ENCODE data around the gene RPL7L1.
"Not testable (repeated sequence)": the region's sequence is repeated elsewhere in the genome, so short reads cannot be mapped to it uniquely, and the experiment has no call there.

Gene RPL7L1

GRCh38 chr6:42879372-42880239, at the start of gene RPL7L1:
TSS of gene RPL7L1 (plus strand) at chr6:42879616. CDS start at chr6:42879911, 295 bp downstream.
- peak; percentile 78 for DNase-seq

DNA sequence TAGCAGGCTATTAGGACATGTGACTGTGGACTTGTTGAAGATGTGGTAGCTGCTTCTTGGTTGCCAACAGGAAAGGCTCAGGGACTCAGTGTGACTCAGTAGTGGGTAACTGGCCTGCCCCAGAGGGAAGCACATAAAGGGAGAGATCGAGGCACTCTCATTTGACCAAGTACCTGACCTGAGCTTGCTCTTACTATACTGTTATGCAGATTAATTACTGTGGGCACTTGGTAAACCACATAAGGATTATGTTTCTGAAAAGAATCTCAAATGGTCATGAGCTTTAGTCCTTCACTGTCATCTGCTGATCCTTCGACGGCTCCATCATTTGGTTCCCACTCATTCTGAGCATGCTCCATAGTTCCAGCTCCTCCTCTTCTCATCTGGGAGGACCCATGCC, 48.2 kb upstream of the RPL7L1 start:
- DNase-seq, result no peak

- DNase-seq, result no peak
Measured at GRCh38 chr6:42834056-42834455, 45.4 kb upstream of the RPL7L1 start.

- no peak for DNase-seq
Measured at GRCh38 chr6:42841844-42842584, 37.4 kb upstream of the RPL7L1 start.

GRCh38 chr6:42845327-42845694, 34.1 kb upstream of the RPL7L1 start:
- DNase-seq, result no peak

DNA sequence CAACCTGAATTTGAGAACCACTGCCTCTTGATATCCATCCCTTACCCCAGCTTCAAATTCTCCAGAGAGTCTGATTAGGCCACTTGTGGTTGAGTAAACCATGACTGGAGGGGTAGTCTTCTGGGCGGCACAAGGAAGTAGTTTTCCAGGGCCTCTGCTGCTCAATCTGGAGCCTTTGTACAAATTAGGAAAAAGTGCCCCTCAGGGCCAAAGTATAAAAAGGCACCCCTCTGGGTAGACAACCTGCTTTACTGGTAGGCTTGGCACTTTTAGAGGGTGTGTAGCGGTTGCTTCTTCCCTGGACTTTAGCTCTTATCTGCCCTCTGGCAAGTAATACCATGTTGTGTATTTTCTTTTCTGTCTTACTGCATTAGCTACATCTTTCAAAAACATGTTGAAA, 32.9 kb upstream of the RPL7L1 start:
- no peak for DNase-seq

DNA sequence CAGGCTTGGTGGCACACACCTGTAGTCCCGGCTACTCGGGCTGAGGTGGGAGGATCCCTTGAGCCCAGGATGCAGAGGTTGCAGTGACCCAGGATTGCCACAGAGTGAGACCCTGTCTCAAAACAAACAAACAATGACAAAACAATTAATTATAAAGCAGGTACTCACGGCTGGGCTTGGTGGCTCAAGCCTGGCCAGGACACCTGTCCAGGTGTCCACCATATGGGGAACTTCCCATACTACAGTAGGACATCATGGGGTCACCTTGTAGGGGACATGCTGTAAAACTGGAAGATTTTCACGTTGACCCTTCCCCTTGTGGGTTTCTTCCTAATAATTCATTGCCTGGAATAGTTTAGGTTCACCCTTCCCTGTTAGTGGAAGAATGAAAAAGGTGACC, 30.7 kb upstream of the RPL7L1 start:
- no peak for DNase-seq

GRCh38 chr6:42851599-42851998, 27.8 kb upstream of the RPL7L1 start:
- DNase-seq, result no peak

GRCh38 chr6:42860036-42860435, 19.4 kb upstream of the RPL7L1 start:
- no peak for DNase-seq

DNA sequence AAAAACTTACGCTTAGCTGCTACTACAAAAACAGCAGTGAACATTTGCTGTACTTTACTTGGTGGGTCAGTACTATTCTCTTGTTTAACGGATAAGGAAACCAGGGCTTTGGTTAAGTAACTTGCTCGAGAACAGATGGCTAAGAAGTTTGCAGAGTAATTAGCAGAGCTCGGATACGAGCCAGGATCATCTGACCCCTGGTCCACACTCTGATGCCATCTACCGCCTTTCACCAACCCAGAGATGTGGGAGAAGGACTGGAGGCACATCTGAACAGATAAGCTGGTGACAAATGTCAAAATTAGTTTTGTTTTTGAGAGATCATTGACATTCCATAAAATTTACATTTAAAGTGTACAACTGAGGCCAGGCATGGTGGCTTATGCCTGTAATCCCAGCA, 18.9 kb upstream of the RPL7L1 start:
- DNase-seq, result no peak

DNA sequence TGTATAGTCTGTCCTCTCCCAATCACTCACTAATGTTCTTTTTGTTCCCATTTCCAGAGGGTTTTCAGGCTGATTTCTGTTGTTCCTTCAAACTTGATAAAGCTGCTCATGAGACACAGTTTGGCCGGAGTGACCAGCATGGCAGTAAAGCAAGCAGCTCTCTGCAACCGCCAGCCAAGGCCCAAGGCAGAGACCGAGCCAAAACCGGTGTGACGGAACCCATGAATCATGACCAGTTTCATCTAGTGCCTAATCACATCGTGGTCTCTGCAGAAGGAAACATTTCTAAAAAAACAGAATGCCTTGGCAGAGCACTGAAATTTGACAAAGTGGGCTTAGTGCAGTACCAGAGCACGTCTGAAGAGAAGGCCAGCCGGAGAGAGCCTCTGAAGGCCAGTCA, 14.8 kb upstream of the RPL7L1 start:
- no peak for DNase-seq

DNA sequence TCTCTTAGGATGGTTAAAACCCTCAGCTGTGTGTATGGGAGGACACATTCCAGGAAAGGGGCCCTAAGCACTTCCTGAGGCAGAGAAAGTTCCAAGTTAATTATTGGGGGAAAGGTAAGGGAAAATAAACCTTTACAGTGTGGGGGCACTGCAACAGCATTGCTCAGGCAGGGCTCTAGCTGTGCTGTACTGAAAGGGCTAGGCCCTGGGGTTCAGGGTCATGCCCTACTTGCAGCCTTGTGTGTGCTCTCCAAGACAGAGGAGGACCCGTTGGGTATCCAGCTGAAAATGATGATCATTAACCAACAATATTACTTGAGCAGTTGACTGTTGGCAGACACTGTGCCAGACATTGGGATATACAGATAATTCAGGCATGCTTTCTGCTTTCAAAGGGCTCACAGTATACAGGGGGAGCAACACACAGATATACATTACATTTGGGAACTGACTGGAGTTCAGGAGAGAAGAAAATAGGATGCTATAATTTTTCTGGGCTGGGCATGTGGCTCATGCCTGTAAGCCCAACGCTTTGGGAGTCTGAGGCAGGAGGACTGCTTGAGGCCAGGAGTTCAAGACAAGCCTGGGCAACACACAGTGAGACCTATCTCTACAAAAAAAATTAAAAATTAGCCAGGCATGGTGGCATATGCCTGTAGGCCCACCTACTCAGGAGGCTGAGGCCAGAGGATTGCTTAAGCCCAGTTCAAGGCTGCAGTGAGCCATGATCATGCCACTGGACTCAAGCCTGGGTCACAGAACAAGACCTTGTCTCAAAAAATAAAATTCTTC, 9.1 kb upstream of the RPL7L1 start:
- no peak for DNase-seq

DNA sequence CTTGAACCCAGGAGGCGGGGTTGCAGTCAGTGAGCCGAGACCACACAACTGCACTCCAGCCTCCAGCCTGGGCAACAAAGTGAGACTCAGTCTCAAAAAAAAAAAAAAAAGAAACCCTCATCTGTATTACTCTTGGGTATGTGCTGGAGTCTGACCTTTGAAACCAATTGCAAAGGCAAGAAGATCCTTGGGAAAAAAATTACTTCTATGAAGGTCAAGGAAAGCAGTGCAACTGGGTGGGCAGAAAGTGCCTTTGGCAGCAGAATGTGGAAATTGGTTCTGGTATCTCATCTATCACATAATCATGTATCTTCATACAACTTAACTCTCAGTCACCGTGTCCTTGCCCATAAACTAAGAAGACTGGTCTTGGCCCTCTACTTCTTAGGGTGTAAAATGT, 7.7 kb upstream of the RPL7L1 start:
- DNase-seq, result no peak

DNA sequence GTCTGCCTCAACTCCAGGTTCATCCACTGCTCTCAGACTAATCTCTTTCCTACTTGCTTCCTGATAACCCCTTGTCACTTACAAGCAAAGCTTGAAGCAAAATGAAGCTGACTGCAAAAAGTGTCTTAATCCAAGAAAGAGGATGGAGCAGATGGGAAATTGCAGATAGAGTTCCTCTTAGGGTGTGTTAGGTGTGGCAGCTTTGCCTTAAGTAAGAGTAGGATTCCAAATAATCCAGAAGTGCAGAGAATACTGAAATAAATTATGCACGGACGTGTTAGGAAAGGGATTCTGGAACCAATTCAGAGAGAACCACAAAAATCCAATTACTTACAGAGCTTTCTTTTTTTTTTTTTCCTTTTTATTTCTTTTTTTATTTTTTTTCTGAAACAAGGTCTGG, 6.1 kb upstream of the RPL7L1 start:
- DNase-seq, result no peak

- no peak for DNase-seq
Measured at GRCh38 chr6:42877695-42878094, 1.7 kb upstream of the RPL7L1 start.

DNA sequence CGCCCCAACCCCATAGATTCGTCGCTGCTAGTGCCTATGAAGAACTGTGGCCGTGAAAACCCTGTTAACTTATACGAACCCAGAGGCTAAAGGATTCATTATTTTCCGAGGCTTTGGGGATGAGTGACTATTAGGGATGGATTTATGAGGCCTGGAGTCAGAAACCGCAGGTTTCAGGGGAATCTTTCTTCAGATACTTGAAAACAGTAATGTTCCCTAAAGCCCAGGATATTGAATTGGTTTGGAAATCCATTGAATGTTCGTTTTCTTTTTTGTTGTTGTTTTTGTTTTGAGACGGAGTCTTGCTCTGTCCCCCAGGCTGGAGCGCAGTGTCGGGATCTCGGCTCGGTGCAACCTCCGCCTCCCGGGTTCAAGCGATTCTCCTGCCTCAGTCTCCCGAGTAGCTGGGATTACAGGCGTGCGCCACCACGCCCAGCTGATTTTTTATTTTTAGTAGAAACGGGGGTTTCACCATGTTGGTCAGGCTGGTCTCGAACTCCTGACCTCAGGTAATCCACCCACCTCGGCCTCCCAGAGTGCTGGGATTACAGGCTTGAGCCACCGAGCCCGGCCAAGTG, 913 bp downstream of the RPL7L1 start:
- not testable (repeated sequence) for DNase-seq

DNA sequence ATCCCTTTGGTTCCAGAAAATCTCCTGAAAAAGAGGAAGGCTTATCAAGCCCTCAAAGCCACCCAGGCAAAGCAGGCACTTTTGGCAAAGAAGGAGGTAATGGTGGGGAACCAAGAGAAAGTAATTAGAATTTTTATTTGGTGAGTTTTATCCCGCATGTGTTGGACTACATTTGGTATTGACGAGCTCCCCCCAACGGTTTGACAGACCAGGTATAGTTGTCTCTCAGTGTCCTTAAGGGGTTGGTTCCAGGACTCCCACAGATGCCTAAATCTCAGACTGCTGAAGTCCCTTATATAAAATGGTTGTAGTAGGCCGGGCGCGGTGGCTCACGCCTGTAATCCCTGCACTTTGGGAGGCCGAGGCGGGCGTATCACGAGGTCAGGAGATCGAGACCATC, 1.5 kb downstream of the RPL7L1 start:
- not testable (repeated sequence) for DNase-seq

DNA sequence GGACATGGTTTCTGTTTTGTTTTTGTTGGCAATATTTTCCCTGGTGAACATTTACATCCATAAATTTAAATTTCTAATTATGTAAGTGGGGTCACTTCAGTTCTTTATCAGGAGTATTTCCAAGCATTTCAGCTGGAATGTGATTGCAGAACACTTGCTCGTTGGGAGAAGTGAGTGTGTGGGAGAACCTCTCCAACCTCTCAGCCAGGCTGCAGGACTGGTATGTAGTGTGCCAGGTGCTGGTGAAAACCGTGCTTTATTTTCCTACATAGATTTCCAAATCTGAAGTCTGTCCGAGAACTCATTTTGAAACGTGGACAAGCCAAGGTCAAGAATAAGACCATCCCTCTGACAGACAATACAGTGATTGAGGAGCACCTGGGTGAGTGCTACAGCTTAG, 6.3 kb downstream of the RPL7L1 start:
- DNase-seq, result no peak

- not testable (repeated sequence) for DNase-seq
Measured at GRCh38 chr6:42888201-42888600, 8.8 kb downstream of the RPL7L1 start.

DNA sequence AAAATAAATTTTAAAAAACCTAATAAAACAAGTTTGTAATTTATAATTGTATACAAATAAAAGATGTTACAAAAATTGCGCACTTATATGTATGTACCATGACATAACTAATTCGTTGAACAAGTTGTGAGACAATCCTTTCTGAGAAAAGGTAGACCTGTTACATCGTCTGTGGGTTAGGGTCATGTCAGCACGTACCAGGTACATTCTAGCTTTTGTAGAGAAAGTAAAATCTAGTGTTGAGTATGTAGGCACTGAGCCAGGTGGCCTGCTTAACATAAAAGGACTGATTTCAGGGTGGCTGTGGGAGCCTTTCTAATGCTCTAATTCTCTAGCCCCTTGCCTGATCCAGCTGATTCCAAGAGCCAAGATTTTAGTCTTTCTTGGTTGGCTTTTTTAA, 10.4 kb downstream of the RPL7L1 start:
- no peak for DNase-seq

DNA sequence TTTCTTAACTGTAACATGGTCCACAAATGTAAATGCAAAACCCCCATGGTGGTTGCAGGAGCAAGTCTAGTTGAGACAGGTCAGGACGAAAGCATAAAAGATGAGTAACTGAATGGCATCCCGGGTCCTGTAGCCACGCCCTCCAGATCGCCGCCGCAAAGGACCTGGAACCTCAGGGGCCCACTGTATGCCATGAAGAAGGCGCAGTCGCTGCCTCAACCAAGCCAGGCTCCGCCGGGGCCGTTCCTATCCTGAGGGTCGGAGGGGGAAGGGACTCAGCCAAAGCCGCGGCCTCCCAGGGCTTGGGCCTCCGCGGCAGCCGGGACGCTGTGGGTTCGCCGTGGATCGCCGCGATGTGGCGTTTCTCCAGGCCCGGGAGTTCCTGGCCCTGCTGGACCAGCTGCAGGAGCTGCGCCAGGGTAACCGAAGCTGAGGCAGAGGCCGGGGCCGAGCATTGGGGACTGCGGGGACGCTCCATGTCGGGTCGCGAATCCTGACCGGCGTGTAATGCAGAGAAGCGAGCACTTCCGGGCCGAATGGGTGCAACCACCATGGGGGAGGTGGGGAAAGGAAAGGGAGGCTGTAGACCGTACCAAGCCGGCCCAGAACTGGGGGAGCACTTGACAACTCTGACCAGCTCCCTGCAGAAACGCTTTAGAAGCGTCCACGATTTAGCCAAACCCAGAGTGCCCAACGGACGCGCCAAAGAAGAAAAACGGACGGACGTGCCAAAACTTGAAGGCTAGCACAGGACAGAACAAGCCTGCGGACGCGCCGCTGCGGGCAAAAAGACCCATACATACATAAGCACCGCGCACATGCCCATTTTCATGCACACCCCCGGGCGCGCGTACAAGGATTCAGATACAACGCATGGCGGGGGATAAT, 11.1 kb downstream of the RPL7L1 start:
- peak; percentile 96 for DNase-seq

- DNase-seq, result no peak
Measured at GRCh38 chr6:42891199-42891722, 11.8 kb downstream of the RPL7L1 start.
